ENCODE measurements around the gene MPP4. TPM values are rescaled to one million over a fixed set of nuclear protein-coding genes. Genes with fewer than 3 reads are reported as not detected.

MPP4 gene
- 9.9 and 14.4 TPM in 2 replicates for total RNA-seq (2012; rRNA removed)

GRCh38 chr2:201698588-201699226 lies at the start of gene MPP4:
Gene MPP4 (minus strand): TSS chr2:201698644. CDS start chr2:201693954, 4,690 bp downstream.
- Histone ChIP-seq H3K4me3 (ENCODE audit: low read length) (peak within 1 kb of the TSS; percentile 50), H3K27me3 (ENCODE audit: control insufficient read depth, insufficient read depth, low read length) (no peaks in the 10 kb centered on the region), H3K9ac (ENCODE audit: low read depth, low read length) (peak within 1 kb of the TSS; percentile 73), H3K4me2 (ENCODE audit: low read length) (peak within 1 kb of the TSS; percentile 71), H3K36me3 (ENCODE audit: insufficient read depth, low read length) (peaks cover 20% of the 10 kb centered on the region), H3K4me1 (ENCODE audit: control insufficient read depth, insufficient read depth, low read length) (peaks cover 49% of the 10 kb centered on the region), H3K9me3 (replicated peaks; ENCODE audit: low read length) (no peaks in the 10 kb centered on the region)

DNA sequence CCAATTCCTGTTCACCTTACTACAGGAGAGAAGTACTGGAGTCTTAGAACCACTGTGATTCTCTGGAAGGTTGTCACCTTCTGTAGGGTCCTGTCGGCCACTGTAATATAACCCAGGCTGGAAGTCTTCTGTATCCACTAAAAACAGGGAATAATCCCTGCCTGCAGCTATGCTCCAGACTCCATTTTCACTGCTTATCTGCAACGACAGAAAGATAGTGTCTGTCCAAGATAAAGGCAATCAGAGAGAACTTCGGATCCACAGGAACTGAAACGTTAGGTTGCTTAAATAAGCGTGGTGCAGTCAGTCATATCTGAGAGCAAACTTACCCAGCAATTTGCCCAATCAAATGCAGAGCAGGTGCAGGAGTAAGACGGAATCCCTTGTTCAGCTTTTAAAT lies 48.1 kb upstream of the MPP4 start:
- Histone ChIP-seq H3K4me2 (ENCODE audit: low read length) (no peak overlapping the region), H3K4me3 (ENCODE audit: low read length) (no peak overlapping the region), H3K9me3 (replicated peaks; ENCODE audit: low read length) (no peaks in the 10 kb centered on the region), H3K9ac (ENCODE audit: low read depth, low read length) (no peak overlapping the region), H3K4me1 (ENCODE audit: control insufficient read depth, insufficient read depth, low read length) (no peaks in the 10 kb centered on the region), H3K36me3 (ENCODE audit: insufficient read depth, low read length) (peaks cover 49% of the 10 kb centered on the region), H3K27me3 (ENCODE audit: control insufficient read depth, insufficient read depth, low read length) (no peaks in the 10 kb centered on the region)

DNA sequence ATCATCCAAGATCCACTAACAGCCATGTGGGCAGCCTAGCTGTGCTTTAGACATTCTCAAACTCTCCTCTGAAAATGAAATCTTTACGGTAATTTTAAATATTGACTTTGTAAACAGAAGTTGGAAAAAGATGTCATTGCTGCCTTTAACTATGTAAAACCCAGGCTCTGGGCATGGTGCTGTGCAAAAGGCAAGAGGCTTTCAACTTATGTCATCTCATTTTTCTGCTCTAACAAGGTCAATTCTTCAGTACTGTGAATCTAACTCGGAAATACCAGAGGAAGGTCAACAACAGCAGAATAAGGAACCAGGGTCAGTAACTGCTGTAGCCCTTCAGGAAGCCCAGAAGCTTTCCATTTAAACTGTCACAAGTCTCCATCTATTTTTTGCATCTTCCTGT lies 37.0 kb upstream of the MPP4 start:
- H3K4me2 ChIP-seq (ENCODE audit: low read length): no peak overlapping the region
- no peaks in the 10 kb centered on the region for H3K27me3 ChIP-seq (ENCODE audit: control insufficient read depth, insufficient read depth, low read length)
- peaks cover 5% of the 10 kb centered on the region for H3K4me1 ChIP-seq (ENCODE audit: control insufficient read depth, insufficient read depth, low read length)
- H3K4me3 ChIP-seq (ENCODE audit: low read length): no peak overlapping the region
- H3K36me3 ChIP-seq (ENCODE audit: insufficient read depth, low read length): peaks cover 31% of the 10 kb centered on the region
- H3K9ac ChIP-seq (ENCODE audit: low read depth, low read length): no peak overlapping the region
- peaks cover 4% of the 10 kb centered on the region for H3K9me3 ChIP-seq (replicated peaks; ENCODE audit: low read length)

DNA sequence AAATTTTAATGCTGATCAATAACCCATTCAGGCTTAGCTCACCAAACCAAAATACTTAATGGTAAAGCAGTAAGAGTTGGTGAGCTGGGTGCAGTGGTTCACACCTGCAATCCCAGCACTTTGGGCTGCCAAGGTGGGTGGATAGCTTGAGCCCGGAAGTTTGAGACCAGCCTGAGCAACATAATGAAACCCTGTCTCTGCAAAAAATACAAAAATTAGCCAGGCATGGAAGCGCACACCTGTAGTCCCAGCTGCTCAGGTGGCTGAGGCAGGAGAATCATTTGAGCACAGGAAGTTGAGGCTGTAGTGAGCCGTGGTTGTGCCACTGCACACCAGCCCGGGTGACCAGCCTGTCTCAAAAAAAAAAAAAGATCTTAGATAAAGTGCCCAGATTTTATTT lies 35.7 kb upstream of the MPP4 start:
- Histone ChIP-seq H3K36me3 (ENCODE audit: insufficient read depth, low read length) (peaks cover 36% of the 10 kb centered on the region), H3K4me2 (ENCODE audit: low read length) (no peak overlapping the region), H3K4me1 (ENCODE audit: control insufficient read depth, insufficient read depth, low read length) (peaks cover 5% of the 10 kb centered on the region), H3K27me3 (ENCODE audit: control insufficient read depth, insufficient read depth, low read length) (no peaks in the 10 kb centered on the region), H3K4me3 (ENCODE audit: low read length) (no peak overlapping the region), H3K9ac (ENCODE audit: low read depth, low read length) (no peak overlapping the region), H3K9me3 (replicated peaks; ENCODE audit: low read length) (peaks cover 4% of the 10 kb centered on the region)

- Histone ChIP-seq H3K4me2 (ENCODE audit: low read length) (no peak overlapping the region), H3K9me3 (replicated peaks; ENCODE audit: low read length) (peaks cover 4% of the 10 kb centered on the region), H3K4me3 (ENCODE audit: low read length) (no peak overlapping the region), H3K27me3 (ENCODE audit: control insufficient read depth, insufficient read depth, low read length) (no peaks in the 10 kb centered on the region), H3K36me3 (ENCODE audit: insufficient read depth, low read length) (peaks cover 40% of the 10 kb centered on the region), H3K4me1 (ENCODE audit: control insufficient read depth, insufficient read depth, low read length) (peaks cover 5% of the 10 kb centered on the region), H3K9ac (ENCODE audit: low read depth, low read length) (no peak overlapping the region)
Observed at GRCh38 chr2:201733544-201733943, 35.1 kb upstream of the MPP4 start.

DNA sequence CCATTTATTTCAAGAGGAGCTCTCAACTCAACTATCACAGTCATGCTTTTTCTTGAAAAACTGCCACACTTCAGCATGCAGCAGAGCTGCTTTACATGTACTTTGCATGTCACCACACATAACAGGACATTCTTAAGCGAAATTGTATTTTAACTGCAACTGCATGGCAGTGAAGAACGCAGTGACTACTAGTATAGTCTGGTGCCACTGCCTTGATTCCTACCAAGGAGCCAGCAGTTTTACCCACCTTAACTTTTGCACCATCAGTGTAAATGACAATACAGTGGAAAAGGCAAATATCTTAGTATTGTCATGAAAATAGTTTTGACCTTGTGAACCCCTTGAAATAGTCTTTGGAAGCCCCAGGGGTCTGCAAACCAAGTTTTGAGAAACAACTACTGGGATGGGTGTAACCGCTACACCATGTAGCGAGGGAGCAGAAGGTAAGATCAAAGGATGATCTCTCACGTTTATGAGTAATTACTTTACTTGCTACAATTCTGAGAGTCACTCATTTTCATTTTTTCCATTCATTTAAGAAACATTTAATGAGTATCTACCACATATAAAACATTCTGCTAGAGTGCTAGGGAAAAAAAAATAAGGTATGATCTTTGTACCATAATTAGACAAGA lies 32.3 kb upstream of the MPP4 start:
- Histone ChIP-seq H3K4me3 (ENCODE audit: low read length) (no peak overlapping the region), H3K36me3 (ENCODE audit: insufficient read depth, low read length) (peaks cover 48% of the 10 kb centered on the region), H3K4me1 (ENCODE audit: control insufficient read depth, insufficient read depth, low read length) (peaks cover 5% of the 10 kb centered on the region), H3K4me2 (ENCODE audit: low read length) (no peak overlapping the region), H3K27me3 (ENCODE audit: control insufficient read depth, insufficient read depth, low read length) (no peaks in the 10 kb centered on the region), H3K9me3 (replicated peaks; ENCODE audit: low read length) (no peaks in the 10 kb centered on the region), H3K9ac (ENCODE audit: low read depth, low read length) (no peak overlapping the region)

DNA sequence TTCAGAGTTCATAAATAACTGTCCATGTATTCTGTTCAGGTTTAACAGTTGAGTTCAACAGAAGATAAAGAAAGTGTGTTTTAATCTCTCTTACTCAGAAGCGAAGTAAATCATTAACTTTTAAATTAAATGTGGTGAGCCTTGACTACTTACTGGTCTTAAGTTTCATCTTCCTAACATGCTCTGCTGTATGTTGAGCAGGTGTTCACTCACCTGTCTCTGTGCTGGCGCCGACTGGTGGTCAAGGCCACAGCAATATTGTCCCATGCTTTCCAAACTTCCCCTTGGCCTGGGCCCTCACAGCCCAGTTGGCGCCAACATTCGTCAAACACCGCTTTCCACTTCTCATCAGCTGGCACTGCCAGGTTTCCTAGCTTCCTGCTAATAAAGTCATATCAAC lies 17.0 kb upstream of the MPP4 start:
- Histone ChIP-seq H3K4me3 (ENCODE audit: low read length) (no peak overlapping the region), H3K36me3 (ENCODE audit: insufficient read depth, low read length) (peaks cover 46% of the 10 kb centered on the region), H3K27me3 (ENCODE audit: control insufficient read depth, insufficient read depth, low read length) (no peaks in the 10 kb centered on the region), H3K4me2 (ENCODE audit: low read length) (no peak overlapping the region), H3K4me1 (ENCODE audit: control insufficient read depth, insufficient read depth, low read length) (no peaks in the 10 kb centered on the region), H3K9me3 (replicated peaks; ENCODE audit: low read length) (no peaks in the 10 kb centered on the region), H3K9ac (ENCODE audit: low read depth, low read length) (no peak overlapping the region)

GRCh38 chr2:201712726-201713125 lies 14.3 kb upstream of the MPP4 start:
- Histone ChIP-seq H3K36me3 (ENCODE audit: insufficient read depth, low read length) (peaks cover 54% of the 10 kb centered on the region), H3K4me2 (ENCODE audit: low read length) (no peak overlapping the region), H3K9ac (ENCODE audit: low read depth, low read length) (no peak overlapping the region), H3K4me1 (ENCODE audit: control insufficient read depth, insufficient read depth, low read length) (peaks cover 4% of the 10 kb centered on the region), H3K4me3 (ENCODE audit: low read length) (no peak overlapping the region), H3K27me3 (ENCODE audit: control insufficient read depth, insufficient read depth, low read length) (no peaks in the 10 kb centered on the region), H3K9me3 (replicated peaks; ENCODE audit: low read length) (no peaks in the 10 kb centered on the region)

DNA sequence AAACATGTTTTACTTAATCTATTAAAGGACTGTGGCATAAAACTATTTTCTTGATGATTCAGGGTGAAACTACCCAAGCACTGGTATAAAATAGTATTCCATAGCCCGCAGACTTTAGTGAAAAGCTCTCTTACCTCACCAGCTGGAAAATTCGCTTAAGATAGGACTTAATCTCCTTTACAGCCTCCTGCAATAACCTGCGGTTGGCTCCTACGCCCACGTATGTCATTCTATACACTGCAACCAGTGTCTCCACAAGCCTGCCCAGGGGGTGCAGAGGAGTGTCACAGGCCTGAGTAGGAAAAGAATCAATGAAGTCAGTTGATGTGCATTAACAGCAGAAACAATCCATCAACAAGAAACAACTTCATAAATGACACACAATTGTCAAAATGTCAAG lies 11.3 kb upstream of the MPP4 start:
- H3K4me1 ChIP-seq (ENCODE audit: control insufficient read depth, insufficient read depth, low read length): peaks cover 4% of the 10 kb centered on the region
- no peak overlapping the region for H3K4me2 ChIP-seq (ENCODE audit: low read length)
- H3K27me3 ChIP-seq (ENCODE audit: control insufficient read depth, insufficient read depth, low read length): no peaks in the 10 kb centered on the region
- H3K36me3 ChIP-seq (ENCODE audit: insufficient read depth, low read length): peaks cover 33% of the 10 kb centered on the region
- no peaks in the 10 kb centered on the region for H3K9me3 ChIP-seq (replicated peaks; ENCODE audit: low read length)
- no peak overlapping the region for H3K9ac ChIP-seq (ENCODE audit: low read depth, low read length)
- no peak overlapping the region for H3K4me3 ChIP-seq (ENCODE audit: low read length)

- H3K36me3 ChIP-seq (ENCODE audit: insufficient read depth, low read length): peaks cover 33% of the 10 kb centered on the region
- peaks cover 9% of the 10 kb centered on the region for H3K4me1 ChIP-seq (ENCODE audit: control insufficient read depth, insufficient read depth, low read length)
Observed at GRCh38 chr2:201709049-201709448, 10.6 kb upstream of the MPP4 start.

DNA sequence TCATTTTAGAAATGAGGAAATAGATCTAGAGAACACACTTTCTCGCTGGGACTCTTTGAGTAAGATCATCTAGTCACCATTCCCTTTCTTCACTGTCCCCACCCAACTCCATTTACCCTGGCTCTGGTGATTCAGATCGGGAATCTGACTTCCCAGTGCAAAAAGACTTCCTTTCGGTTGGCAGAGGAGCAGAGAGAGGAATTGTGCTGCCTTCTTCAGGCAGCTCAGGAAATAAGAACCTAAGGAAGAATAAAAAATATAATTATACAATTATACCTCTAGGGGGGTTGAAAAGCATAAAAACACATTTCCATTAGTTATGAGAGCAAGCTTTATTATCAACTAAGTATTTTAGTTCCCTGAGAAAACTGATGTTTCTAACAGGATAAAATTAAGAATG lies 9.3 kb upstream of the MPP4 start:
- peaks cover 42% of the 10 kb centered on the region for H3K36me3 ChIP-seq (ENCODE audit: insufficient read depth, low read length)
- no peaks in the 10 kb centered on the region for H3K9me3 ChIP-seq (replicated peaks; ENCODE audit: low read length)

More at GRCh38 chr2:201709049-201709448, 10.6 kb upstream of the MPP4 start:
- Histone ChIP-seq H3K4me3 (ENCODE audit: low read length) (no peak overlapping the region), H3K9me3 (replicated peaks; ENCODE audit: low read length) (no peaks in the 10 kb centered on the region), H3K9ac (ENCODE audit: low read depth, low read length) (no peak overlapping the region), H3K27me3 (ENCODE audit: control insufficient read depth, insufficient read depth, low read length) (no peaks in the 10 kb centered on the region), H3K4me2 (ENCODE audit: low read length) (no peak overlapping the region)

GRCh38 chr2:201707142-201707541 lies 8.7 kb upstream of the MPP4 start:
- no peaks in the 10 kb centered on the region for H3K9me3 ChIP-seq (replicated peaks; ENCODE audit: low read length)
- peaks cover 42% of the 10 kb centered on the region for H3K36me3 ChIP-seq (ENCODE audit: insufficient read depth, low read length)
- no peak overlapping the region for H3K9ac ChIP-seq (ENCODE audit: low read depth, low read length)
- peaks cover 9% of the 10 kb centered on the region for H3K4me1 ChIP-seq (ENCODE audit: control insufficient read depth, insufficient read depth, low read length)
- no peak overlapping the region for H3K4me3 ChIP-seq (ENCODE audit: low read length)
- H3K27me3 ChIP-seq (ENCODE audit: control insufficient read depth, insufficient read depth, low read length): no peaks in the 10 kb centered on the region
- no peak overlapping the region for H3K4me2 ChIP-seq (ENCODE audit: low read length)

More for the DNA sequence above, 9.3 kb upstream of the MPP4 start:
- Histone ChIP-seq H3K4me1 (ENCODE audit: control insufficient read depth, insufficient read depth, low read length) (peaks cover 9% of the 10 kb centered on the region), H3K4me3 (ENCODE audit: low read length) (no peak overlapping the region), H3K9ac (ENCODE audit: low read depth, low read length) (no peak overlapping the region), H3K4me2 (ENCODE audit: low read length) (no peak overlapping the region), H3K27me3 (ENCODE audit: control insufficient read depth, insufficient read depth, low read length) (no peaks in the 10 kb centered on the region)
